HG03175 (cell line): Measurements from ENCODE around the gene N4BP2L2.

Experiments used
- ATAC-seq: cut with Tn5 transposase; IDR thresholded peaks from one replicate; pipeline ENCODE4 v1.9.1; 2021; ENCODE audit warnings: mild to moderate bottlenecking, moderate library complexity; ENCODE audit not compliant: unreplicated experiment

The N4BP2L2 gene

GRCh38 chr13:32427852-32428580, 110.6 kb downstream of the N4BP2L2 start, which contains the start of gene N4BP2L1:
Gene N4BP2L1, minus strand, starts transcription at chr13:32428130. Its CDS starts 48 bp downstream, at chr13:32428082.
- peak; percentile 70 for ATAC-seq

- ATAC-seq, result peak; percentile 14
Measured at GRCh38 chr13:32426990-32427851, 111.4 kb downstream of the N4BP2L2 start.

- peak; percentile 47 for ATAC-seq
Measured at GRCh38 chr13:32426191-32426989, 112.2 kb downstream of the N4BP2L2 start.

GRCh38 chr13:32425158-32425557, 113.4 kb downstream of the N4BP2L2 start:
- ATAC-seq, result no peak

- ATAC-seq, result no peak
Measured at GRCh38 chr13:32423592-32423991, 115.0 kb downstream of the N4BP2L2 start.

- no peak for ATAC-seq
Measured at GRCh38 chr13:32419862-32420261, 118.7 kb downstream of the N4BP2L2 start.

GRCh38 chr13:32417995-32418394, 120.6 kb downstream of the N4BP2L2 start:
- ATAC-seq, result no peak

- ATAC-seq, result peak; percentile 53
Measured at GRCh38 chr13:32415019-32415418, 123.6 kb downstream of the N4BP2L2 start.

GRCh38 chr13:32414580-32414979, 124.0 kb downstream of the N4BP2L2 start:
- no peak for ATAC-seq

- ATAC-seq, result no peak
Measured at GRCh38 chr13:32413284-32413683, 125.3 kb downstream of the N4BP2L2 start.

- no peak for ATAC-seq
Measured at GRCh38 chr13:32409561-32410421, 128.8 kb downstream of the N4BP2L2 start.

- no peak for ATAC-seq
Measured at GRCh38 chr13:32409001-32409313, 129.6 kb downstream of the N4BP2L2 start.

- peak; percentile 27 for ATAC-seq
Measured at GRCh38 chr13:32408296-32409000, 130.1 kb downstream of the N4BP2L2 start.

- ATAC-seq, result peak; percentile 70
Measured at GRCh38 chr13:32407854-32408253, 130.7 kb downstream of the N4BP2L2 start.

- no peak for ATAC-seq
Measured at GRCh38 chr13:32403108-32403507, 135.5 kb downstream of the N4BP2L2 start.

- no peak for ATAC-seq
Measured at GRCh38 chr13:32391101-32391619, 147.4 kb downstream of the N4BP2L2 start.

GRCh38 chr13:32390484-32390883, 148.1 kb downstream of the N4BP2L2 start:
- ATAC-seq, result no peak

GRCh38 chr13:32390048-32390447, 148.5 kb downstream of the N4BP2L2 start:
- no peak for ATAC-seq

- no peak for ATAC-seq
Measured at GRCh38 chr13:32385410-32385809, 153.2 kb downstream of the N4BP2L2 start.
